GF-D8 (cell line): Measurements from ENCODE around the gene GSC2.

Experiments
- DNase-seq: peaks from one replicate; lab custom pipeline; 2025; lab: John Stamatoyannopoulos, UW

Gene GSC2

GRCh38 chr22:19119949-19120348, 30.1 kb downstream of the GSC2 start:
- DNase-seq, result no peak

DNA sequence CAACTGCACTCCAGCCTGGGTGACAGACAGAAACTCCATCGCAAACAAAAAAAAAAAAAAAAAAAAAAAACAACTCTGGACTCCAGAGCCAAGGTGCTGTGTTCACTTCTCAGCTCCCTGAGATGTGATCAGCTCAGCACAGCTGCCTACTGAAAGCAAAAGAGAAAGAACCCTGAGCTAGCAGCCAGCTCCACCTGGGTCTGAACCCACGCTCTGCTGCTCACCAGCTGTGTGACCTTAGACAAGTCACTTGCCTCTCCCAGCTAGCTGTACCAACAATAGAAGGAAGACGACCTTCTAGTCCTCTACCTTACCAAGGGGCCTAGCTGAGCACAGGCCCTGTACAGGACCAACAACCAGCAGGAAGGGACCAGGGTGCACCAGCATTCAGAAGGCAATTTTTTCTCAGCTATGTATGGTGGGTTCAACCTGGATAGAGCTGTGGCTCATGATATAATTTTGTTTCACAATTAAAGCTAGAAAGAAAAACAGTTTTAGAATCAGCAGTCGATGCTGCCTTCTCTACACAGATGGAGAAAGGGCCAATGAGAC, 31.7 kb downstream of the GSC2 start:
- DNase-seq, result no peak

GRCh38 chr22:19117111-19117512, 33.0 kb downstream of the GSC2 start:
- DNase-seq, result no peak

- DNase-seq, result peak; percentile 7
Observed at GRCh38 chr22:19115628-19116027, 34.5 kb downstream of the GSC2 start.

DNA sequence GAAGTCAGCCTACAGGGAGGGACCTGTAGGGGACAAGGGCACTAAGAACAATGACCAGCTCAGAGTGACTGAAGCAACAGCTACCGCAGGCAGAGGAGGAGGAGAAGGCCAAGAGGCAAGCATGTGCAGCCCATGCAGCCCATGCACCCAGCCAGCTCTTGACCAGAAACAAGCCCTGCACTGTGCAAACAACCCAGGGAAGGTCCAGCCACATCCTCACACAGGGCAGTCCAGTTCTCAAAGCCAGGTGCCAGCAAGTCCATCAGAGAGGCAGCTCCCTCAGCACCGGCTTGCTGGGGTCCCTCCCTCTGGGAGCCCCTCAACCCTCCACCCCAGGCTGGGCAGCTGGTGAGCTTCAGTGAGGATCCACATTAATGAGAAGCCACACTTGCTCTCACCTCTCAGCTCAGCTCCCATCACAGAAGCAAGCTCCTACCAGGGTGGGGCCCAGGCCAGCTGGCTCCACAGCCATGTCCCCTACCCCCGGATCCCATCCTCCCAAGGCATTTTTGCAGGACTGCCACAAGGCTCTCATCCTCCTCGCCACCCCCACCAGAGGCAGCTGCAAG, 35.0 kb downstream of the GSC2 start:
- DNase-seq, result no peak

- no peak for DNase-seq
Observed at GRCh38 chr22:19113429-19113828, 36.7 kb downstream of the GSC2 start.

- no peak for DNase-seq
Observed at GRCh38 chr22:19111584-19111983, 38.5 kb downstream of the GSC2 start.

DNA sequence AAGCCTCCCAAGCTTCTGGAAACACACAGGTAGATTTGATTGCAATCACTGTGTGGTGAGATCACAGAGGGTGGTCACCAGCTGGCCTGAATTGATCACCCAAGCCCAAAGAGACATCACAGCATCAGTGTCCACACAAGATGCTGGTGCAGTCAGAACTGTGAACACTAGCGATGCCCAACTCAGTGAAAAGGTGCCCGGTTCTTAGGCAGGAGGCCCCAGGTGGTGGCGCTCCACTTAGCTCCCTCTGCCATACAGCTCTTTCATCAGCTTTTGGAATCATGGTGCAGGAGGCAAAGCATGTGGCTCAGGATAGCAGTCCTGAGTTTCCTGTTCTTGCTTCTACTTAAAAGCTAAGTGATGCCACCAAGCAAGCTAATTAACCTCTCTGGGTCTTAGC, 39.0 kb downstream of the GSC2 start:
- DNase-seq, result no peak

- DNase-seq, result no peak
Observed at GRCh38 chr22:19110646-19111045, 39.4 kb downstream of the GSC2 start.

- peak; percentile 21 for DNase-seq
Observed at GRCh38 chr22:19110064-19110458, 40.0 kb downstream of the GSC2 start.

- DNase-seq, result peak; percentile 99
Observed at GRCh38 chr22:19109198-19110063, 40.7 kb downstream of the GSC2 start.

DNA sequence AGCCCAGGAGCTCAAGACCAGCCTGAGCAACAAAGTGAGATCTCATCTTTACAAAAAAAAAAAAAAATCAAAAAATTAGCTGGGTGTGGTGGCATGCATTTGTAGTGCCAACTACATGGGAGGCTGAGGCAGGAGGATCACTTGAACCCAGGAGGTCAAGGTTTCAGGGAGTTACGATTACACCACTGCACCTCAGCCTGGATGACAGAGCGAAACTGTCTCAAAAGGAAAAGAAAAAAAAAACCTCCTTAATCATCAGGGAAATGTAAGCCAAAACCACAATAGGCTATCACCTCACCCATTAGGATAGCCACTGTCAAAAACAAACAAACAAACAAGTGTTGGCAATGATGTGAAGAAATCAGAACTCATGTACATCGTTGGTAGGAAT, 41.3 kb downstream of the GSC2 start:
- DNase-seq, result peak; percentile 25

- DNase-seq, result no peak
Observed at GRCh38 chr22:19107730-19108074, 42.4 kb downstream of the GSC2 start.

GRCh38 chr22:19106886-19107729, 43.0 kb downstream of the GSC2 start:
- DNase-seq, result no peak

DNA sequence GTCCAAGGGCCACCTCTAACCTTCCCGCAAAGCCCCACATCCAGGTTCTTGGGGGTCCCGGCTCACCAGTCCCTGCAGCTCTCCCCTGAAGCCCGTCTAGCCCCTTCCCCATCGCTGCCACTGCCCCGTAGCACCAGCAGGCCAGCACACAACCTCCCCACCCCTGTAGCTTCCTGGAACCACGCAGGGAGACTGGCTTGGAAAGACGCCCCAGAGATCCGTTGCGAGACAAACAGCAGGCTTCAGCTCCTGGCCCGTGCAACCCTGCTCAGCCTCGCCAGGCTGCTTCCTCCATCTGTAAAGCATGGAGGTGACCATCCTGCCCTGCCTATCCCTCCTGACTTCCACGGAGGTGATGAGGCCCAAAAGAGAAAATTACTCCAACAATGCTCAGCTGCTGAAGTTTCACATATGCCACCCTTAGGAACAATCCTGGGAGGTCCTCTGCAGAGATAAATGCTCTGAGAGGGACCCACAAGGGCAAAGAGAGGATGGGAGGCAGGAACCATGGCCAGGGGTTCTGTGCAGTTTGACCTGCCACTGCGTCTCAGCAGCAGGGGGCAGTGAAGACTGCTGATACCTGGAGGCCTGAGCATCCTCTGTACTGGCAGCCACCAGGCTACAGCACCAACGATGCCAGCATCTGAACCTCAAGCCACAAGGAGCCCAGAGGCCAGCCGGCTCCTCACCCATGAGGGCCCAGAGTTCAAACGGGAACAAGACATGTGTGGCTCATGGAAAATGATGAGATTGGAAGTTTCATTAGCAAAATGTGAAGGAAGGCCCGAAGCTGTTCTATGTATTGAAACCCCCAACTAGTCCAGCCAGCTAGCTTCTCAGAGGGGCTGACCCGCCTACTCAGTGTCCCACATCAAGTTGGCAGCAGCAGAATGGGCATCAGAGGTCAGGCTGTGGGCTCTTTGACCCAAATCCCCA, 44.0 kb downstream of the GSC2 start:
- DNase-seq, result no peak

DNA sequence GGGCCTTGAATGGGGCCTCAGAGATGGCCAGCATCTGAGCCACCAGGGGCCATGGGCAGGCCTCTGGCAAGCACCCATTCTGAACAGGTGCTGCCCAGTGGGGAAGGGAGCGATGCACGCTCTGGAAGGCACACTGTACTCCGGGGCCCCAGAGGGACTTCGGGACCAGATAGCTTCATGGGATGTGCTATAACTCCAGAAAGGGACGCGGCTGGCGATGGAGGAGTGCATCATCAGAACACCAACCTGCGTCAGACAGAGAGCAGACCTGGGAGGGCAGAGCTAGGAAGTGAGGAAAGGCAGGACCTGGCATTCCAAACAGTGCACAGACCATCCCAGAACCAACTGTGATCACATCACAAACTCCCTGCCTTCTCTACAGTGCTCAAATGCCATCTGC, 44.6 kb downstream of the GSC2 start:
- no peak for DNase-seq

DNA sequence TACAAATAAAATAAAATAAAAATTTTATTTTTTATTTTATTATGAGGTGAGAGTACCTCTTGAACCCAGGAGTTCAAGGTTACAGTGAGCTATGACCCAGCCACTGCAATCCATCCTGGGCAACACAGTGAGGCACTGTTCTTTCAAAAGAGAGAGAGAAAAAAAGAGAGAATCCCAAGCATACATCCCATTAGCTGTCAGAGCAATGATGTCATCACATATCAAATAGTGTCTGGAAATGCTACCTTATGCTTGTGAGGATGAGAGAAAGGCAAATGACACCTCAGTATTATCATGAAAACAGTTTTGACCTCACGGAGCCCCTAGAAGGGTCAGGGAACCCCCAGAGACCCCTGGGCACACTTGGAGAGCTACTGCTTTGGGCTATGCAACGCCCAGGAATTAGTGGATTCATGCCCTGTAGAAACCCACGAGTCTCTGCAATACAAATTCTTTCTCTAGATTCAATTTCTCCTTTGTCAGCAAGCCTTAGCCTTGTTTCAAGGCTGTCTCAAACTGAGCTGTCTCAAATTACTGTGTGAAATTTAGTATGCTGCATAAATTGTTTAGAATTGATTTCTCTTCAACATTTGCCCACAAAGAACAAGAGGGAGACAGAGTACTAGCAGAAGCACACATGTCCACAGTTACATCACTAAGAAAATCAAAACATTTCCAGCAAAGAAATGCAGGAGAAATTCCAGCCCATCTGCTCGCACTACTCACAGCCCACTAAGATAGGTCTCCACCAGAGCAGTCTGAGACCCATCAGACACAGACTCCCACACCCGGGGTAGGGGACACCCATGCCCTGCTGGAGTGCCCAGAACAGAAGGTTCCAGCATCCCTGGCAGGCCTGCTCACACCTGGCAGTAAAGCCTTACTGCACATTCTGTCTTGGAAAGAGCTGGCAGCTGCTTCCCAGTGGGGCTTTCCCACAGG, 45.9 kb downstream of the GSC2 start:
- no peak for DNase-seq

GRCh38 chr22:19098157-19098556, 51.9 kb downstream of the GSC2 start:
- no peak for DNase-seq

DNA sequence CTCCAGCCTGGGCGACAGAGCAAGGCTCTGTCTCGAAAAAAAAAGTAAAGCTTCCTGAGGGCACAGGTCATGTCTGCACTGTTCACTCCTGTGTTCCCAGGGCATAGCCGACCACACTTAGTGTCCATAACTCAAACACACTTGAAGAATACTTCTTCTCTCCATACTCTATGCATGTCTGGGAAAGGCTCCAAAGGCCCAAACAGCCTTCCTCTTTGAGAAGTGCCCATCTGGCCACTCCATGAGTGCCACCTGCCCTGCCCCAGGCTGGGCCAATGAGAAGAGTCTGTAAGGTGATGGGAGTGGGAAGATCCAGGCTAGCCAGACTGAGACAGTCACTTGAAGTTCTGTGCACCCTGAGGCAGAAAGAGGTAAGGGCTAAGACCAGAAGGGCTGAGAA, 52.6 kb downstream of the GSC2 start:
- DNase-seq, result no peak
